K562 (cell line): Measurements from ENCODE around the gene DELE1. TPM values are rescaled to one million over a fixed set of nuclear protein-coding genes. Genes with fewer than 3 reads are reported as not detected.

Experiments
- C11orf30 ChIP-seq: fragments of 450-650 bp; IDR thresholded peaks from 2 replicates; pipeline ENCODE4 v1.6.1; 2016; ENCODE audit warnings: low read depth, mild to moderate bottlenecking
- KLF6 ChIP-seq: fragments of 250-450 bp; sonication (Bioruptor Pico); IDR thresholded peaks from 2 replicates; pipeline ENCODE4 v1.4.0; 2020; ENCODE audit warnings: mild to moderate bottlenecking, moderate library complexity, borderline replicate concordance
- OTX1 ChIP-seq: fragments of 450-650 bp; formaldehyde crosslinking; IDR thresholded peaks from 2 replicates; pipeline ENCODE4 v1.4.0; 2022; ENCODE audit warnings: mild to moderate bottlenecking
- PTTG1 ChIP-seq: fragments of 450-650 bp; IDR thresholded peaks from 2 replicates; pipeline ENCODE4 v1.6.1; 2016; ENCODE audit warnings: low read depth, mild to moderate bottlenecking, missing genetic modification characterization, missing compliant biosample characterization
- TBL1XR1 ChIP-seq, 2 experiments: IDR thresholded peaks; 2 replicates each; pipeline ENCODE4 v1.6.1; 2012; ENCODE audit warnings: improper control_type of control experiment in 2 of 2, low read length in 2 of 2, mild to moderate bottlenecking in 1 of 2
- THAP12 ChIP-seq: fragments of 250-450 bp; sonication (Bioruptor Pico); IDR thresholded peaks from 2 replicates; pipeline ENCODE4 v1.9.0; 2021; ENCODE audit warnings: mild to moderate bottlenecking, inconsistent platforms
- ZBTB11 ChIP-seq, 3 experiments: fragments of 200-800 bp in 1 of 3; fragments of 250-450 bp in 1 of 3; fragments of 450-650 bp in 1 of 3; sonication (Bioruptor Pico) in 1 of 3; sonication (Bioruptor generic) in 1 of 3; formaldehyde crosslinking in 1 of 3; IDR thresholded peaks; 2 replicates each; pipeline versions ENCODE4 v1.6.1 to v1.8.0; 2016 to 2022; ENCODE audit warnings: mild to moderate bottlenecking in 2 of 3, missing genetic modification characterization in 2 of 3, missing compliant biosample characterization in 1 of 3, moderate library complexity in 1 of 3
- ZBTB2 ChIP-seq: fragments of 450-650 bp; IDR thresholded peaks from 2 replicates; pipeline ENCODE4 v1.6.1; 2016; ENCODE audit warnings: antibody characterized with exemption
- ZNF134 ChIP-seq: fragments of 250-450 bp; sonication (Bioruptor Pico); conservative IDR thresholded peaks from 2 replicates; pipeline ENCODE4 v1.4.0; 2020
- polyA plus RNA-seq, 8 experiments: library from polyadenylated mRNA; depleted of rRNA in 4 of 8; stranded (reverse) in 5 of 8; unstranded in 3 of 8; fragments of >200 nt; fragmentation: Nextera tagmentation in 2 of 8; fragmentation: Illumina TruSeq in 1 of 8; extraction: Ambion mirVana in 2 of 8; extraction: Trizol in 1 of 8; gene quantifications; 2 replicates each; pipeline versions ENCODE4 v1.2.1 to v1.2.3, GENCODE V29; 2011 to 2014; ENCODE audit warnings: inconsistent platforms in 1 of 8, missing spikeins in 1 of 8
- total RNA-seq, 7 experiments: library from RNA; depleted of rRNA in 6 of 7; stranded (reverse); fragments of >200 nt in 6 of 7; fragmentation: Illumina TruSeq in 2 of 7; extraction: Trizol in 2 of 7; gene quantifications; 2 replicates each; pipeline versions ENCODE4 v1.2.1 to v1.2.3, GENCODE V29; 2011 to 2021; ENCODE audit warnings: low replicate concordance in 1 of 7
- TF ChIP-seq, protein P1 (sequence below): sonication (generic); formaldehyde crosslinking; IDR thresholded peaks from 2 replicates; pipeline ENCODE4 v1.8.0; 2022; ENCODE audit warnings: mild to moderate bottlenecking, low read depth, missing genetic modification reagents
- TF ChIP-seq, protein P2 (sequence below): sonication (generic); formaldehyde crosslinking; IDR thresholded peaks from 2 replicates; pipeline ENCODE4 v1.8.0; 2022; ENCODE audit warnings: mild to moderate bottlenecking, missing genetic modification reagents

The DELE1 gene
- total and polyA plus RNA-seq, 9 of the 15 experiments (the other 6 are each of a cell fraction or from before 2014, with no cell fraction given): 16.6 to 74.4 (median 49.8) TPM

DNA sequence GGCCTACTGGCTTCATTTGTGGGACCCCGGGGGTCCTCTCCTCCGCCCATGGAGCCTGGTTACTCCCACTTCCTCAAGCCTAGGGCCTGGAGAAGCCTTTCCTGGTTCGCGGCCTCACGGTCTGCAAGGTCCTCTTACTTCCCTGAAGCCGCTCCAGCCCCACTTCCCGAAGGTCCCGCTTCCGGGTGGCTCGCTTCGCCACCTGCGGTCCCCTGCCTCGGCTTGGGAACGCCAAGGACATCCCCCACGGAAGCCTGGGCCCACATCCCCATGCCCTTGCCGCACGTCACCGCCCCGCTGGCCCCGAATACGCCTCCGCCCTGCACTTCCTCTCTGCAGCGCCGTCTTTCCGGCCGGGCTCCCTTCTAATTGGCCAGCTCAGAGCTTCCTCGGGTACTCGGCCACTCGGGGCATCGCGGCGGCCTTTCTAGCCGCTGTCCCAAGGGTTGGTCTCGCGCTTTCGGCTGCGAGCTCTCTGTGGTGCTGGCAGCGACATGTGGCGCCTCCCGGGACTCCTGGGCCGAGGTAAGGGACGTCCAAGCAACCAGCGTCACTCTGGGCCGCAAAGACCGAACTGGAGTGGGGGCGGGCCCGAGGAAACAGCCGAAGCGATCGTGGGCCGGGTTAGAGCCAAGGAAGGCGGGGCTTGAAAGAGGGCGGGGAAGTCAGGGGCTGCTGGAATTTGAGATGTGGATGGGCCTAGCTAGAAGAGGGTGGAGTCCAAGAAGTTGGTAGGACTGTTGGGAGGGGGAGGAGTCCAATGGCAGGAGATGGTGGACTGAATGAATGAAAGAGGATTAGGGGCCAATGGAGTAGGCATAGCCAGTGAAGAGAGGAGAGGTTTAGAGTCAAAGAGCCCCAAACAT lies at the start of gene DELE1 (continued):
- TF ChIP-seq, protein P1, sequence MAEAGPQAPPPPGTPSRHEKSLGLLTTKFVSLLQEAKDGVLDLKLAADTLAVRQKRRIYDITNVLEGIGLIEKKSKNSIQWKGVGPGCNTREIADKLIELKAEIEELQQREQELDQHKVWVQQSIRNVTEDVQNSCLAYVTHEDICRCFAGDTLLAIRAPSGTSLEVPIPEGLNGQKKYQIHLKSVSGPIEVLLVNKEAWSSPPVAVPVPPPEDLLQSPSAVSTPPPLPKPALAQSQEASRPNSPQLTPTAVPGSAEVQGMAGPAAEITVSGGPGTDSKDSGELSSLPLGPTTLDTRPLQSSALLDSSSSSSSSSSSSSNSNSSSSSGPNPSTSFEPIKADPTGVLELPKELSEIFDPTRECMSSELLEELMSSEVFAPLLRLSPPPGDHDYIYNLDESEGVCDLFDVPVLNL: 0 out of 2 replicates have a peak, but pooled peaks have one; percentile 59
- 0 out of 2 replicates have a peak, but pooled peaks have one; percentile 41 for TF ChIP-seq OTX1 (CRISPR knock-in tag)
- TF ChIP-seq ZBTB2: no peak
- TF ChIP-seq, protein P2, sequence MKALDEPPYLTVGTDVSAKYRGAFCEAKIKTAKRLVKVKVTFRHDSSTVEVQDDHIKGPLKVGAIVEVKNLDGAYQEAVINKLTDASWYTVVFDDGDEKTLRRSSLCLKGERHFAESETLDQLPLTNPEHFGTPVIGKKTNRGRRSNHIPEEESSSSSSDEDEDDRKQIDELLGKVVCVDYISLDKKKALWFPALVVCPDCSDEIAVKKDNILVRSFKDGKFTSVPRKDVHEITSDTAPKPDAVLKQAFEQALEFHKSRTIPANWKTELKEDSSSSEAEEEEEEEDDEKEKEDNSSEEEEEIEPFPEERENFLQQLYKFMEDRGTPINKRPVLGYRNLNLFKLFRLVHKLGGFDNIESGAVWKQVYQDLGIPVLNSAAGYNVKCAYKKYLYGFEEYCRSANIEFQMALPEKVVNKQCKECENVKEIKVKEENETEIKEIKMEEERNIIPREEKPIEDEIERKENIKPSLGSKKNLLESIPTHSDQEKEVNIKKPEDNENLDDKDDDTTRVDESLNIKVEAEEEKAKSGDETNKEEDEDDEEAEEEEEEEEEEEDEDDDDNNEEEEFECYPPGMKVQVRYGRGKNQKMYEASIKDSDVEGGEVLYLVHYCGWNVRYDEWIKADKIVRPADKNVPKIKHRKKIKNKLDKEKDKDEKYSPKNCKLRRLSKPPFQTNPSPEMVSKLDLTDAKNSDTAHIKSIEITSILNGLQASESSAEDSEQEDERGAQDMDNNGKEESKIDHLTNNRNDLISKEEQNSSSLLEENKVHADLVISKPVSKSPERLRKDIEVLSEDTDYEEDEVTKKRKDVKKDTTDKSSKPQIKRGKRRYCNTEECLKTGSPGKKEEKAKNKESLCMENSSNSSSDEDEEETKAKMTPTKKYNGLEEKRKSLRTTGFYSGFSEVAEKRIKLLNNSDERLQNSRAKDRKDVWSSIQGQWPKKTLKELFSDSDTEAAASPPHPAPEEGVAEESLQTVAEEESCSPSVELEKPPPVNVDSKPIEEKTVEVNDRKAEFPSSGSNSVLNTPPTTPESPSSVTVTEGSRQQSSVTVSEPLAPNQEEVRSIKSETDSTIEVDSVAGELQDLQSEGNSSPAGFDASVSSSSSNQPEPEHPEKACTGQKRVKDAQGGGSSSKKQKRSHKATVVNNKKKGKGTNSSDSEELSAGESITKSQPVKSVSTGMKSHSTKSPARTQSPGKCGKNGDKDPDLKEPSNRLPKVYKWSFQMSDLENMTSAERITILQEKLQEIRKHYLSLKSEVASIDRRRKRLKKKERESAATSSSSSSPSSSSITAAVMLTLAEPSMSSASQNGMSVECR: peak; percentile 56
- TF ChIP-seq C11orf30: peak; percentile 68
- TF ChIP-seq THAP12 (CRISPR knock-in tag): peak; percentile 45; the same call in 1 of the 2 replicates
- TF ChIP-seq PTTG1 (tag): no peak
- TF ChIP-seq TBL1XR1 (IDR thresholded peaks at IDR 0.05; ENCODE audit: low read length in 2 of 2): no peak
- no peak for TF ChIP-seq KLF6 (CRISPR knock-in tag)
- peak; percentile 69 to 93 (median 70); a peak in 5 of 6 replicates for TF ChIP-seq ZBTB11 (CRISPR knock-in tag; IDR thresholded peaks at IDR 0.05)
- no peak for TF ChIP-seq ZNF134 (CRISPR knock-in tag)
